ENCODE results near the gene CLEC5A.
"Not testable (repeated sequence)": the region's sequence is repeated elsewhere in the genome, so short reads cannot be mapped to it uniquely, and the experiment has no call there.

CLEC5A gene

GRCh38 chr7:141946796-141947195 is at the start of gene CLEC5A:
CLEC5A (minus strand) TSS chr7:141946974; CDS start chr7:141946292, 682 bp downstream.
- no peak for DNase-seq (ENCODE audit: low read depth in 4 of 4, low spot score in 1 of 4)

GRCh38 chr7:141993354-141993753 is 46.6 kb upstream of the CLEC5A start:
- DNase-seq (ENCODE audit: low read depth in 4 of 4, low spot score in 1 of 4), result no peak

GRCh38 chr7:141992688-141993087 is 45.9 kb upstream of the CLEC5A start:
- DNase-seq (ENCODE audit: low read depth in 4 of 4, low spot score in 1 of 4), result no peak

- DNase-seq (ENCODE audit: low read depth in 4 of 4, low spot score in 1 of 4), result no peak
These were observed 45.4 kb upstream of the CLEC5A start for GRCh38 chr7:141992156-141992555.

GRCh38 chr7:141991140-141991539 is 44.4 kb upstream of the CLEC5A start:
- no peak for DNase-seq (ENCODE audit: low read depth in 4 of 4, low spot score in 1 of 4)

GRCh38 chr7:141990011-141990725 is 43.4 kb upstream of the CLEC5A start:
- no peak for DNase-seq (ENCODE audit: low read depth in 4 of 4, low spot score in 1 of 4)

GRCh38 chr7:141987803-141988202 is 41.0 kb upstream of the CLEC5A start:
- DNase-seq (ENCODE audit: low read depth in 4 of 4, low spot score in 1 of 4), result not testable (repeated sequence)

GRCh38 chr7:141986923-141987322 is 40.1 kb upstream of the CLEC5A start:
- DNase-seq (ENCODE audit: low read depth in 4 of 4, low spot score in 1 of 4), result no peak

GRCh38 chr7:141985926-141986325 is 39.2 kb upstream of the CLEC5A start:
- DNase-seq (ENCODE audit: low read depth in 4 of 4, low spot score in 1 of 4), result not testable (repeated sequence)

- DNase-seq (ENCODE audit: low read depth in 4 of 4, low spot score in 1 of 4), result no peak
These were observed 32.8 kb upstream of the CLEC5A start for GRCh38 chr7:141979568-141979967.

GRCh38 chr7:141978351-141978750 is 31.6 kb upstream of the CLEC5A start:
- DNase-seq (ENCODE audit: low read depth in 4 of 4, low spot score in 1 of 4), result no peak

- no peak for DNase-seq (ENCODE audit: low read depth in 4 of 4, low spot score in 1 of 4)
These were observed 29.9 kb upstream of the CLEC5A start for GRCh38 chr7:141976524-141977245.

GRCh38 chr7:141975806-141976523 is 29.2 kb upstream of the CLEC5A start:
- DNase-seq (ENCODE audit: low read depth in 4 of 4, low spot score in 1 of 4), result peak; percentile 38 to 65 (median 54)

- DNase-seq (ENCODE audit: low read depth in 4 of 4, low spot score in 1 of 4), result no peak
These were observed 28.1 kb upstream of the CLEC5A start for GRCh38 chr7:141974831-141975230.

- no peak for DNase-seq (ENCODE audit: low read depth in 4 of 4, low spot score in 1 of 4)
These were observed 26.9 kb upstream of the CLEC5A start, which contains the start of gene TAS2R38 for GRCh38 chr7:141973673-141974072. TAS2R38 (minus strand) TSS chr7:141973773; CDS start chr7:141973689, 84 bp downstream.

- no peak for DNase-seq (ENCODE audit: low read depth in 4 of 4, low spot score in 1 of 4)
These were observed 14.1 kb upstream of the CLEC5A start for GRCh38 chr7:141960687-141961422.

- no peak for DNase-seq (ENCODE audit: low read depth in 4 of 4, low spot score in 1 of 4)
These were observed 9.3 kb upstream of the CLEC5A start for GRCh38 chr7:141956084-141956483.

- DNase-seq (ENCODE audit: low read depth in 4 of 4, low spot score in 1 of 4), result no peak
These were observed 7.6 kb upstream of the CLEC5A start for GRCh38 chr7:141954334-141954733.

- DNase-seq (ENCODE audit: low read depth in 4 of 4, low spot score in 1 of 4), result no peak
These were observed 5.7 kb upstream of the CLEC5A start for GRCh38 chr7:141952461-141952860.

- DNase-seq (ENCODE audit: low read depth in 4 of 4, low spot score in 1 of 4), result no peak
These were observed 4.0 kb upstream of the CLEC5A start for GRCh38 chr7:141950806-141951205.

GRCh38 chr7:141949911-141950310 is 3.1 kb upstream of the CLEC5A start:
- DNase-seq (ENCODE audit: low read depth in 4 of 4, low spot score in 1 of 4), result no peak

All from stimulated activated CD4-positive, alpha-beta T cell treated with anti-CD3 and anti-CD28 coated beads, Interleukin-1b, Interleukin-23, amount 100 ng/mL, for 24 hours (primary cell).